ENCODE measurements around the gene CNTRL. TPM values are rescaled to one million over a fixed set of nuclear protein-coding genes. Genes with fewer than 3 reads are reported as not detected.

The CNTRL gene
- total RNA-seq, 2 experiments from 2014 or later, result 57.1 to 58.0 TPM

Other genes with a start within 250 kb of the CNTRL start
- 10 to 100 TPM; 69.0 to 69.3 TPM for gene PSMD5, start 232.0 kb upstream of the CNTRL start, total RNA-seq
- gene PHF19, start 197.8 kb upstream of the CNTRL start, total RNA-seq, result 100 to 1,000 TPM; 216 to 226 TPM
- 100 to 1,000 TPM; 169 to 170 TPM for gene TRAF1, start 148.2 kb upstream of the CNTRL start, total RNA-seq
- gene C5, start 24.7 kb upstream of the CNTRL start, total RNA-seq, result 1 to 10 TPM; 1.3 to 1.5 TPM
- 10 to 100 TPM; 58.4 to 61.0 TPM for gene RAB14, start 126.9 kb downstream of the CNTRL start, total RNA-seq
- 1 to 10 TPM; 1.7 to 1.8 TPM for gene GSN, start 193.2 kb downstream of the CNTRL start, total RNA-seq

Measured in activated naive CD8-positive, alpha-beta T cell treated with anti-CD3 and anti-CD28 coated beads for 36 hours (primary cell).